GM20000 (cell line): Measurements from ENCODE around the gene LINGO3.

Source experiments
- DNase-seq: peaks from one replicate; pipeline ENCODE4 v3.0.0; 2012; ENCODE audit warnings: low spot score
- CTCF ChIP-seq: IDR thresholded peaks from 2 replicates; pipeline ENCODE4 v1.5.1; 2012; ENCODE audit warnings: mild to moderate bottlenecking, control low read depth; ENCODE audit errors: extremely low read depth, missing control alignments

LINGO3 gene

GRCh38 chr19:2274931-2275535, 32.9 kb downstream of the LINGO3 start:
- TF ChIP-seq CTCF, result peak; percentile 10

GRCh38 chr19:2274185-2274711, 33.7 kb downstream of the LINGO3 start:
- no peak for DNase-seq
- no peak for TF ChIP-seq CTCF

More at GRCh38 chr19:2274931-2275535, 32.9 kb downstream of the LINGO3 start:
- peak; percentile 71 for DNase-seq

- peak; percentile 96 for DNase-seq
- peak; percentile 88 for TF ChIP-seq CTCF
Observed at GRCh38 chr19:2273356-2274184, 34.4 kb downstream of the LINGO3 start.

- no peak for TF ChIP-seq CTCF
- DNase-seq, result no peak
Observed at GRCh38 chr19:2271234-2272103, 36.5 kb downstream of the LINGO3 start.

GRCh38 chr19:2270423-2271233, 37.3 kb downstream of the LINGO3 start:
- no peak for TF ChIP-seq CTCF
- peak; percentile 89 for DNase-seq

GRCh38 chr19:2270157-2270422, 37.9 kb downstream of the LINGO3 start:
- DNase-seq, result no peak

More at GRCh38 chr19:2270157-2270422, 37.9 kb downstream of the LINGO3 start:
- no peak for TF ChIP-seq CTCF
